SU-DHL-6 (cell line): ENCODE measurements around the gene CUL1.

Experiments
- H2AFZ ChIP-seq: fragments of 200-600 bp; sonication (generic); 2 replicates; pipeline ENCODE4 v1.6.1; 2014; ENCODE audit warnings: low read depth, mild to moderate bottlenecking, moderate library complexity, mixed read lengths, antibody characterized with exemption, low read length; ENCODE audit not compliant: severe bottlenecking
- H3F3A ChIP-seq: fragments of 200-600 bp; shearing (Covaris generic); 2 replicates; pipeline ENCODE4 v1.6.0; 2016; ENCODE audit warnings: antibody characterized with exemption, mild to moderate bottlenecking; ENCODE audit not compliant: insufficient read depth
- H3K27ac ChIP-seq: fragments of 200-600 bp; sonication (generic); 2 replicates; pipeline ENCODE4 v1.5.1; 2016; ENCODE audit warnings: low read depth, mild to moderate bottlenecking, low read length, moderate library complexity, mixed read lengths
- H3K27me3 ChIP-seq: fragments of 200-600 bp; sonication (generic), shearing (Covaris generic); 2 replicates; pipeline ENCODE4 v1.6.0; 2014; ENCODE audit warnings: mild to moderate bottlenecking, low read length
- H3K36me3 ChIP-seq: fragments of 200-600 bp; sonication (generic); 2 replicates; pipeline ENCODE4 v1.6.1; 2014; ENCODE audit warnings: mild to moderate bottlenecking, low read length, mixed read lengths
- H3K4me2 ChIP-seq: fragments of 300-600, 200-600 bp; shearing (Covaris generic), sonication (generic); 2 replicates; pipeline ENCODE4 v1.6.0; 2014; ENCODE audit warnings: low read length, low read depth, mild to moderate bottlenecking; ENCODE audit not compliant: poor library complexity, severe bottlenecking
- H3K4me3 ChIP-seq: fragments of 200-600 bp; sonication (generic); 2 replicates; pipeline ENCODE4 v1.5.1; 2014; ENCODE audit warnings: antibody characterized with exemption, low read length, mild to moderate bottlenecking, mixed read lengths; ENCODE audit not compliant: insufficient read depth, poor library complexity, severe bottlenecking
- H3K79me2 ChIP-seq: fragments of 200-600 bp; sonication (generic); 2 replicates; pipeline ENCODE4 v1.6.1; 2014; ENCODE audit warnings: mild to moderate bottlenecking, low read length, moderate library complexity; ENCODE audit not compliant: insufficient read depth
- H3K9ac ChIP-seq: fragments of 200-600 bp; sonication (generic); 2 replicates; pipeline ENCODE4 v1.7.0; 2014; ENCODE audit warnings: mild to moderate bottlenecking, low read length
- H3K9me2 ChIP-seq: fragments of 200-600 bp; sonication (generic); replicated peaks from 2 replicates; pipeline ENCODE4 v1.6.1; 2014; ENCODE audit warnings: low read length; ENCODE audit not compliant: insufficient read depth
- H3K9me3 ChIP-seq: fragments of 200-600 bp; sonication (generic); 2 replicates; pipeline ENCODE4 v1.6.1; 2014; ENCODE audit warnings: low read length, mixed read lengths; ENCODE audit not compliant: insufficient read depth
- H4K20me1 ChIP-seq: fragments of 200-600 bp; sonication (generic); 2 replicates; pipeline ENCODE4 v1.6.1; 2014; ENCODE audit warnings: low read depth, mild to moderate bottlenecking, antibody characterized with exemption, low read length, moderate library complexity, mixed read lengths
- CTCF ChIP-seq: fragments of 200-600 bp; sonication (generic); IDR thresholded peaks from one replicate; pipeline ENCODE4 v1.5.1; 2017; ENCODE audit warnings: antibody characterized with exemption, mild to moderate bottlenecking, low read length, moderate library complexity; ENCODE audit not compliant: insufficient read depth, poor library complexity, severe bottlenecking
- EZH2phosphoT487 ChIP-seq: fragments of 200-600 bp; sonication (generic), shearing (Covaris generic); conservative IDR thresholded peaks from 2 replicates; pipeline ENCODE4 v1.6.1; 2018; ENCODE audit warnings: mild to moderate bottlenecking, antibody characterized with exemption, low read length, moderate library complexity, mixed read lengths

Gene CUL1

GRCh38 chr7:148782757-148783456 is 84.2 kb downstream of the CUL1 start:
- no peak overlapping the region for H3K27ac ChIP-seq
- H3K9ac ChIP-seq: no peak overlapping the region
- peaks cover 21% of the 10 kb centered on the region; the same call in 1 of the 2 replicates for H3K36me3 ChIP-seq
- no peak for TF ChIP-seq EZH2phosphoT487
- no peak for TF ChIP-seq CTCF
- no peaks in the 10 kb centered on the region for H3F3A ChIP-seq
- no peaks in the 10 kb centered on the region for H3K9me2 ChIP-seq
- H3K4me2 ChIP-seq: no peak overlapping the region
- H3K79me2 ChIP-seq: no peaks in the 10 kb centered on the region
- H4K20me1 ChIP-seq: no peaks in the 10 kb centered on the region
- no peaks in the 10 kb centered on the region for H3K9me3 ChIP-seq
- no peak overlapping the region for H3K4me3 ChIP-seq
- H2AFZ ChIP-seq: no peak overlapping the region
- H3K27me3 ChIP-seq: no peaks in the 10 kb centered on the region

- H2AFZ ChIP-seq: no peak overlapping the region
- H3K4me3 ChIP-seq: no peak overlapping the region
- H3K27me3 ChIP-seq: no peaks in the 10 kb centered on the region
- no peaks in the 10 kb centered on the region for H3K79me2 ChIP-seq
- H3F3A ChIP-seq: no peaks in the 10 kb centered on the region
- H3K9me3 ChIP-seq: no peaks in the 10 kb centered on the region
- H3K36me3 ChIP-seq: peaks cover 22% of the 10 kb centered on the region; the same call in 1 of the 2 replicates
- H3K9ac ChIP-seq: no peak overlapping the region
- TF ChIP-seq CTCF (no peak), EZH2phosphoT487 (no peak)
- no peaks in the 10 kb centered on the region for H3K9me2 ChIP-seq
- no peak overlapping the region for H3K4me2 ChIP-seq
- no peaks in the 10 kb centered on the region for H4K20me1 ChIP-seq
- no peak overlapping the region for H3K27ac ChIP-seq
These were observed 85.3 kb downstream of the CUL1 start for GRCh38 chr7:148783801-148784527.

GRCh38 chr7:148787571-148788295 is 89.0 kb downstream of the CUL1 start:
- Histone ChIP-seq H3K9me2 (no peaks in the 10 kb centered on the region), H3K36me3 (peaks cover 42% of the 10 kb centered on the region; the same call in 1 of the 2 replicates), H3K9me3 (no peaks in the 10 kb centered on the region), H3K9ac (no peak overlapping the region), H2AFZ (no peak overlapping the region), H3F3A (no peaks in the 10 kb centered on the region), H3K27ac (no peak overlapping the region), H3K79me2 (no peaks in the 10 kb centered on the region), H3K27me3 (no peaks in the 10 kb centered on the region), H3K4me2 (no peak overlapping the region), H3K4me3 (no peak overlapping the region), H4K20me1 (no peaks in the 10 kb centered on the region)
- TF ChIP-seq EZH2phosphoT487 (no peak), CTCF (no peak)
